GDM1 (cell line): ENCODE data around the gene TDO2.
"Not testable (repeated sequence)": the region's sequence is repeated elsewhere in the genome, so short reads cannot be mapped to it uniquely, and the experiment has no call there.

Experiments used
- DNase-seq: peaks from one replicate; lab custom pipeline; 2025; lab: John Stamatoyannopoulos, UW

Gene TDO2

DNA sequence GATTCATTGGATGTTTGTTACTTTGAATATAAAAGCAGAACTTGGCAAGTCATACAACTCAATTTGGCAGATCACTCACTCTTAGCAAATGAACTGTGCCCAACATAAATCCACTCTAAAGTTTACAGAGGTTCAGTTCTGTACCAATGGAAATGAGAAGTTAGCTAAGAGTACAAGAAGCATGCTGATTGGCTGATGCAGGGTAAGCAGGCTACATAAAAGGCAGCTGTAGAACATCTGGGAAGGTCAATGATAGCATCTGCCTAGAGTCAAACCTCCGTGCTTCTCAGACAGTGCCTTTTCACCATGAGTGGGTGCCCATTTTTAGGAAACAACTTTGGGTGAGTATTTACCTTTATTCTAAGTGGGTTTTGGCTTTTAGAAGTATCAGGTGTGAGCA is at the start of gene TDO2:
TDO2 (plus strand) TSS at position 244 of the 400 bp plus-strand sequence; CDS start at position 307, 63 bp downstream.
- no peak for DNase-seq

GRCh38 chr4:155854582-155855226 is 48.8 kb upstream of the TDO2 start:
- no peak for DNase-seq

DNA sequence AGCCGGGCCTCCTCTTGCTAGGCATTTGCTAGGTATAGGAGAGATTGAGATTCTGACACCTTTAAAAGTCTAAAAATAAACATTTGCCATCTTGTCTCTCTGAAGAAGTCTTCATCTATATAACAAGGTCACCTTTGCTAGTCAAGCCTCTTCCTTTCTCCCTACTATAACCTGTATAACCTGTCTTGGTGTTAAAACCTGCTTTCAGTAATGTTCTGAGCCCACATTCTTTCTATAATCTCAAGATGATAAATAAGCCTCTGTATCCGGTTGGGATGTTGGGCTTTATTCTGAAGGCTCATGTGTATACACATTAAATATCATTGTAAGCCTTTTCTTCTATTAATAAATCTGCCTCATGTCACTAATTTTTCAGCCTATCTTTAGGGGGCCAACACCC is 47.6 kb upstream of the TDO2 start:
- no peak for DNase-seq

- DNase-seq: no peak
These were observed 37.3 kb upstream of the TDO2 start, which contains the start of gene ASIC5 for GRCh38 chr4:155866177-155866576. ASIC5 (minus strand) TSS chr4:155866277; CDS start chr4:155866226, 51 bp downstream.

DNA sequence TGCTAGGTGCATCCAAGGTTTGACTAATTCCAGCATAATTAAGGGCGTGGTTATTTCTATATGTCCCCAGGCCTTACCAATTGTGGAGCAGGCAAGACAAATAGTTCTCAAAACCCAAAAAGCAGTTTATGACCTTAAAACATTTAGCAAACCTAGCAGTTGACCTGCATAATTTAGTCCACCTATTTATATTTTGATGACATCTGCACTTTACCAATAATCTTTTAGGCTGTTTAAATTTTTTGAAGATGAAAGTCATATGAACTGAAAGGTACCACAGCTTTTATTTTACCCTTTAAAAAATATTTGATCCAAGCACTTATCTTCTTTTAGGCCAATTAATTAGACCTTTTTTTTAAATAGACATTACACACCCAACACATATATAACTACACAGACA is 27.6 kb upstream of the TDO2 start:
- no peak for DNase-seq

- DNase-seq: no peak
These were observed 25.5 kb upstream of the TDO2 start for GRCh38 chr4:155877971-155878370.

DNA sequence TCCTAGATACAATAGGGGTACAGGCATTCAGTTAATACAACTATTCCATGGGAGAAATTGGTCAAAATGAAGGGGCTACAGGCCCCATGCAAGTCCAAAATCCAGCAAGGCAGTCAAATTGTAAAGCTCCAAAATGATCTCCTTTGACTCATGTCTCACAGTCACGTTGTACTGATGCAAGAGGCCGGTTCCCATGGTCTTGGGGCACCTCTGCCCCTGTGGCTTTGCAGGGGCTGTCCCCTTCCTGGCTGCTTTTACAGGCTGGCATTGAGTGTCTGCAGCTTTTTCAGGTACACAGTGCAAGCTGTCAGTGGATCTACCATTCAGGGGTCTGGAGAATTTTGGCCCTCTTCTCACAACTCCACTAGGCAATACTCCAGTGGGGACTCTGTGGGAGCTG is 24.9 kb upstream of the TDO2 start:
- no peak for DNase-seq

- no peak for DNase-seq
These were observed 23.7 kb upstream of the TDO2 start for GRCh38 chr4:155879767-155880166.

DNA sequence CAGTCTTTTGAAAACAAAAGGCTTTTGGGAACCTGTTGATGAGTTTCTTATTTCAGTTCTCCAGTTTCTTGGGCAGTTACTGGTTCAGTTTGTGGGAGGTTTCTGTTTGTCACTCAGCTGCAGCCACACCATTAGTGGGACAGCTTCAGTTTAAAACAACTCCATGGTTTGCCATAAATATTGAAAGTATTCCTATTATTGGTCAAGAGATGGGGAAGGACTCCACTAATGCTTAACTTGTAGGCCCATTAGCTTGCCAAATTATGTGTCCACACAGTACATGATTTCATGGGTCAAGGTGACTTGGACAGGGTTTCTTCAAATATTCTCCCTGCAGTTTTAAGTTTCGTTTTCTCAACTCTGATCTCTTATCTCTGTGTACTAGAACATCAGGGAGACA is 21.9 kb upstream of the TDO2 start:
- DNase-seq: no peak

DNA sequence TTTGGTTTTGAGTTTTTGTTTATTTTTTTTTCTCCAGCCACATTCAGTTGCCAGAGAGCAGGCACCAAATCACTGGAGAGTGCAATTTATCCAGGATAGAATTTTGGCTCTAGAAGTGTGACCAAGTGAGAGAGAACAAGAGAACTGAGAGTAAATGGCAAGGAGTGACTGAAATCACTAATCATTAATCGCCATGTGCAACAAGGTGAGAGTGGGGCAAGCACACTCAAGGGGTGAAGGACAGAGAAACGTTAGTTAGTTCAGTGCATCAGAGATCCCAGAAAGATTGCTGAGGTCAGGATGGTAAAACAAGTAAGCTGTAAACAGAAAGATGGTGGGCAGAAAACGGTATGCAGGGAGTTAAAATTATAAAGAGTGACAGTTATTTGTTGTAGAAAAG is 19.6 kb upstream of the TDO2 start:
- no peak for DNase-seq

DNA sequence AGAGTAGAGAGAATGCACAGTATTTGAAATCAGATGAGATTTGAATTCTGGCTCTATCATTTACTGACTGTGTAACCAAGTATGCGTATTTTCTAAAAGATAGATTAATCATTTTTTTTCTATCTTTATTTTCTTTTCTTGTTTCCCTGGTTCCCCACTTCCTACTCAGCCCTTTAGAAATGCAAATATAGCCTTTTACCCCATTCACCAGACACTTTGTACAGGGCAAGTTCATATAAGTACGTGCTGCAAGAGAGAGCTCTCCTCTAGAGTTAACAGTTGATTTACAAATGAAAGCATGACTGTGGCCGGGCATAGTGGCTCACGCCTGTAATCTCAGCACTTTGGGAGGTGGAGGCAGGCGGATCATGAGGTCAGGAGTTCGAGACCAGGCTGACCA is 17.8 kb upstream of the TDO2 start:
- no peak for DNase-seq

GRCh38 chr4:155887045-155887444 is 16.5 kb upstream of the TDO2 start:
- DNase-seq: no peak

DNA sequence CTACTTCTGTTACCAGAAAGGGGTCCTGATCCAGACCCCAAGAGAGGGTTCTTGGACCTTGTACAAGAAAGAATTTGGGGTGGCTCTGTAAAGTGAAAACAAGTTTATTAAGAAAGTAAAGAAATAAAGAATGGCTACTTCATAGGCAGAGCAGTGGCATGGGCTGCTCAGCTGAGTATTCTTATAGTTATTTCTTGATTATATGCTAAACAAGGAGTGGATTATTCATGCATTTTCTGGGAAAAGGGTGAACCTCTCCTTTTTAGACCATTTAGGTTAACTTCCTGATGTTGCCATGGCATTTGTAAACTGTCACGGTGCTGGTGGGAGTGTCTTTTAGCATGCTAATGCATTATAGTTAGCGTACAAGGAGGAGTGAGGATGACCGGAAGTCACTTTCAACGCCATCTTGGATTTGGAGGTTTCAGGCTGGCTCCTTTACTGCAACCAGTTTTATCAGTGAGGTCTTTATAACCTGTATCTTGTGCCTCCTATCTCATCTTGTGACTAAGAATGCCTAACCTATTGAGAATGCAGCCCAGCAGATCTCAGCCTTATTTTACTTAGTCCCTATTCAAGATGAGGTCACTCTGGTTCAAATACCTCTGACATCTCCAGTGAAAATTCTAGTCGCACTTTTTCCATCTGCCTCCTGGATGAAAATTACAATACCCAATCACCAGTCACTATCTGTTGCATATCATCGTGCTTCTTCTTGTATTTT is 15.5 kb upstream of the TDO2 start:
- DNase-seq: no peak

DNA sequence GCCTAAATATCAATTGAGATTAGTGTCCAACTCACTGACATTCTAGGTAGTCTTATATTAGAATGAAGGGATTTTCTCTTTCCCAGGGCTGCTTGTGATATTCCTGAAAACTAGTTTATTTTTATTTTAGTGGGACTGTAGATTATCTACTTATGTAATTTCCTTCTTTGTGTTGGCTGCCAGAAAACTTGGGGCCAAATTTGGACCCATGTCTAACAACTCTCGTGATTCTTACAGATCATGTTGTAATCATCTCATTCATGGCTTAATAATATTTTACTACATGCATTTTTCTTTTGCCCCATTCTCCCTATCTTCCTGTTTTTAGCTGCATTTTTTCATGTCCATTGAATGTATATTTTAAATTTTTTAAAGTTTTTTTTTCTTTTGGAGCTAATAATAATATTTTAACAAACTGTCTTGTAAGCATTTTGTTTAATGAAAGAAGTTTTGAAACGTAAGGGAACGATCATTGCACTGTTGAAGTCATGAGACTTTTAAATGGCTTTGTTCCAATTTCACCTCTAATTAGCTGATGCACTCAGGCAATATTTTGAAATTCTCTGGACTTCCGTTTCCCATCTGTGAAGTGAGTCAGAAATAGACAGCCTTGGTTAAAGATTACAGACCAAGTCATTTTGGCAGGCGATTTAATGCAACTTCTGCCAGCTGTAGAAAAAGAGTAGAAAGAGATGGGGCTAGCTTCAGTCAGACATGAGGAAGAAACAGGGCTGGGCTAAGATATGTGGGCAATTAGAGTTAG is 14.3 kb upstream of the TDO2 start:
- no peak for DNase-seq

GRCh38 chr4:155889946-155890345 is 13.6 kb upstream of the TDO2 start:
- DNase-seq: no peak

- DNase-seq: no peak
These were observed 12.4 kb upstream of the TDO2 start for GRCh38 chr4:155891058-155891457.

DNA sequence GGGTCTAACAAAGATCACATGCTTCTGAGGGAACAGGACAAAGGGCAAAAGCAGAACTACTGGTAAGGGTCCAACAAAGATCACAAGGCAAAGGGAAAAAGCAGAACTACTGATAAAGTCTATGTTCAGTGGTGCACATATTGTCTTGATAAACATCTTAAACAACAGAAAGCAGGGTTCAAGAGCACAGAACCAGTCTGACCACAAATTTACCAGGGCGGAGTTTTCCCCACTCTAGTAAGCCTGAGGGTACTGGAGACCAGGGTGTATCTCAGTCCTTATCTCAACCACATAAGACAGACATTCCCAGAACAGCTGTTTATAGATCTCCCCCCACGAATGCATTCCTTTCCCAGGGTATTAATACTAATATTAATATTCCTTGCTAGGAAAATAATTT is 5.1 kb upstream of the TDO2 start:
- DNase-seq: not testable (repeated sequence)

- no peak for DNase-seq
These were observed 3.6 kb upstream of the TDO2 start for GRCh38 chr4:155899891-155900290.

DNA sequence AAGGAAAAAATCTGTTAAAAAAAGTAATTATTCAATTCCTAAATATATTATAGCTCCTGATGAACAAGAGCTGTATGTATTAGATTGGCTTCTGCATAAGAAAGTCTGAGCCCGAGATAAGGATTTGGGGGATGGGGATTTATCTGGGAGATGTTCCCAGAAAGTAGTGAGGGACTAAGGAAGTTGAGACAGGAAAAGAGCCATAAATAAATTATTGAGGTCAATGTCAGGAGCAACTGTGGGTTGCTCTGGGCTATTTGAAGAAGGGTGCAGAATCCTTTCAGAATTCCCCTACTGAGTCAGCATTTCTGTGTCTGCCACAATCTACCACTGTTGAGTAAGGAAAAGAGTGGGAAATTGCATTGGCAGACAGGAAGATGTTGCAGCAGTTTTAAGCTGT is 3.1 kb upstream of the TDO2 start:
- DNase-seq: no peak

GRCh38 chr4:155901013-155901412 is 2.5 kb upstream of the TDO2 start:
- no peak for DNase-seq

GRCh38 chr4:155904331-155904730 is 835 bp downstream of the TDO2 start:
- no peak for DNase-seq

DNA sequence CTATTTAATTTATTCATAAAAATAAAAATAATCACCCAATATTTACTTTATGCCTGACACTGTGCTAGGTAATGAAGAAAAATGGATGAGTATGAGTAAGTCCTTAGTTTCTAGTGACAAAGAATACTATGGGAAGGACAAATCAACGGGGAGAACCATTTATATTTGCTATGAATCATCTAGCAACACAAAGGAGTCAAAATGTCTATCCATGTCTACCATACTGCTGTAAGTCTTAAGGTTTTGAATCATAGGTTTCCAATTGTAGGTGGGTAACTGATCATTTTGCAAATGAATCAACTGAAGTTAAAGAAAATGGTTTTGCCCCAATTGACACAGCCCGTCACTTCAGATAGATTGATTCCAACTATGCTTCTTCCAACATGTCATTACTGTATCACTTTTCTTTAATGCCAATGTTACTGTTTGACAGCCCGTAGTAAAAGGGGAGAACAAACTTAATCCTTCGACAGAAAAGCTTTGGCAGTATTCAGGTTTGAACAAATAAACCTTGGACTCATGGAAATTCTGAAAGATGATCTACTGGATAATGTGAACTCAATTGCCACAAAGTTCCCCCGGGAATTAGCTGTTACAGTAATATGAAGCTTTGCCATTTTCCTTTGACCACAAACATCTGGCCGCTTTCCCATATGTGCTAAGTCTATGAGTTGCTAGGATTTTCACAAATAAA is 3.2 kb downstream of the TDO2 start:
- no peak for DNase-seq
